Osteocyte (in vitro differentiated cells): Measurements from ENCODE around the gene SIGMAR1. TPM values are rescaled to one million over a fixed set of nuclear protein-coding genes. Genes with fewer than 3 reads are reported as not detected.

Source experiments
- DNase-seq: peaks from one replicate; pipeline ENCODE4 v3.0.0; 2021; ENCODE audit warnings: mixed read lengths; ENCODE audit not compliant: unreplicated experiment; ENCODE audit errors: extremely low spot score
- H3K27ac Mint-ChIP-seq: one replicate; pipeline ENCODE4 v1.8.0; 2021; ENCODE audit warnings: mild to moderate bottlenecking, mixed read lengths; ENCODE audit not compliant: unreplicated experiment
- H3K27me3 Mint-ChIP-seq: one replicate; pipeline ENCODE4 v1.8.0; 2021; ENCODE audit warnings: mixed read lengths; ENCODE audit not compliant: unreplicated experiment
- H3K36me3 Mint-ChIP-seq: one replicate; pipeline ENCODE4 v1.8.0; 2021; ENCODE audit warnings: mixed read lengths; ENCODE audit not compliant: unreplicated experiment
- H3K4me1 Mint-ChIP-seq: one replicate; pipeline ENCODE4 v1.8.0; 2021; ENCODE audit warnings: mixed read lengths; ENCODE audit not compliant: unreplicated experiment
- H3K4me3 Mint-ChIP-seq: one replicate; pipeline ENCODE4 v1.8.0; 2021; ENCODE audit warnings: mild to moderate bottlenecking, moderate library complexity, mixed read lengths; ENCODE audit not compliant: unreplicated experiment
- H3K9me3 Mint-ChIP-seq: one replicate; pipeline ENCODE4 v1.8.0; 2021; ENCODE audit warnings: mixed read lengths; ENCODE audit not compliant: unreplicated experiment
- CTCF ChIP-seq: fragments of 200-600 bp; sonication (generic); IDR thresholded peaks from 2 replicates; pipeline ENCODE4 v1.5.0; 2021; ENCODE audit warnings: antibody characterized with exemption, mild to moderate bottlenecking, moderate library complexity
- total RNA-seq: library from RNA; stranded (reverse); gene quantifications from 2 replicates; pipeline ENCODE4 v1.2.1, GENCODE V29; 2021

The SIGMAR1 gene
- total RNA-seq, 1 donor from 2014 or later: 71.9 TPM

- Mint-ChIP-seq H3K4me3 (no peak overlapping the region), H3K4me1 (peaks cover 2% of the 10 kb centered on the region), H3K27ac (no peak overlapping the region), H3K27me3 (no peaks in the 10 kb centered on the region), H3K36me3 (peaks cover 4% of the 10 kb centered on the region), H3K9me3 (no peaks in the 10 kb centered on the region)
- DNase-seq: no peak
- TF ChIP-seq CTCF: no peak
These were observed 32.4 kb upstream of the SIGMAR1 start for GRCh38 chr9:34669809-34670562.

- DNase-seq: peak; percentile 96
- no peak for TF ChIP-seq CTCF
- H3K4me3 Mint-ChIP-seq: peak overlapping the region; percentile 88
- H3K36me3 Mint-ChIP-seq: peaks cover 4% of the 10 kb centered on the region
- H3K9me3 Mint-ChIP-seq: no peaks in the 10 kb centered on the region
- peak overlapping the region; percentile 97 for H3K27ac Mint-ChIP-seq
- peaks cover 11% of the 10 kb centered on the region for H3K4me1 Mint-ChIP-seq
- no peaks in the 10 kb centered on the region for H3K27me3 Mint-ChIP-seq
These were observed 28.0 kb upstream of the SIGMAR1 start for GRCh38 chr9:34665381-34666250.

GRCh38 chr9:34665067-34665380, 27.4 kb upstream of the SIGMAR1 start:
- Mint-ChIP-seq H3K4me1 (peaks cover 11% of the 10 kb centered on the region), H3K27me3 (no peaks in the 10 kb centered on the region), H3K4me3 (peak overlapping the region; percentile 88), H3K9me3 (no peaks in the 10 kb centered on the region), H3K27ac (peak overlapping the region; percentile 97), H3K36me3 (peaks cover 4% of the 10 kb centered on the region)
- DNase-seq: no peak
- no peak for TF ChIP-seq CTCF

- peak; percentile 79 for TF ChIP-seq CTCF
- peaks cover 11% of the 10 kb centered on the region for H3K4me1 Mint-ChIP-seq
- H3K36me3 Mint-ChIP-seq: peaks cover 4% of the 10 kb centered on the region
- peak; percentile 88 for DNase-seq
- no peaks in the 10 kb centered on the region for H3K9me3 Mint-ChIP-seq
- H3K4me3 Mint-ChIP-seq: peak overlapping the region; percentile 88
- H3K27me3 Mint-ChIP-seq: no peaks in the 10 kb centered on the region
- H3K27ac Mint-ChIP-seq: peak overlapping the region; percentile 97
These were observed 26.9 kb upstream of the SIGMAR1 start for GRCh38 chr9:34664281-34665066.
